HepG2 (cell line): ENCODE data around the gene SLC23A2. TPM values are rescaled to one million over a fixed set of nuclear protein-coding genes. Genes with fewer than 3 reads are reported as not detected.

ENCODE experiments used
- KLF16 ChIP-seq, 2 experiments: sonication (generic) in 1 of 2; formaldehyde crosslinking in 1 of 2; IDR thresholded peaks; 2 replicates each; pipeline versions ENCODE4 v1.6.1 to v1.8.0; 2016 to 2023; ENCODE audit warnings: missing genetic modification reagents in 2 of 2, missing compliant biosample characterization in 1 of 2
- MIXL1 ChIP-seq: IDR thresholded peaks from 2 replicates; pipeline ENCODE4 v1.6.1; 2016
- NCOA2 ChIP-seq: sonication (generic); formaldehyde crosslinking; IDR thresholded peaks from 2 replicates; pipeline ENCODE4 v1.8.0; 2022; ENCODE audit warnings: inconsistent platforms
- SMYD3 ChIP-seq: sonication (generic); formaldehyde crosslinking; IDR thresholded peaks from 2 replicates; pipeline ENCODE4 v1.8.1; 2023; ENCODE audit warnings: mild to moderate bottlenecking, missing genetic modification reagents
- TCF12 ChIP-seq, 2 experiments: fragments of 450-650 bp in 1 of 2; sonication (generic) in 1 of 2; formaldehyde crosslinking in 1 of 2; IDR thresholded peaks; 2 replicates each; pipeline versions ENCODE4 v1.6.1 to v1.8.0; 2017 to 2022; ENCODE audit warnings: antibody characterized with exemption in 1 of 2, mild to moderate bottlenecking in 1 of 2, missing genetic modification reagents in 1 of 2, moderate library complexity in 1 of 2
- ZNF549 ChIP-seq: sonication (generic); formaldehyde crosslinking; IDR thresholded peaks from 2 replicates; pipeline ENCODE4 v1.5.0; 2020; ENCODE audit warnings: missing genetic modification reagents
- ZNF589 ChIP-seq: sonication (generic); formaldehyde crosslinking; conservative IDR thresholded peaks from 2 replicates; pipeline ENCODE4 v1.8.0; 2022; ENCODE audit warnings: mild to moderate bottlenecking, moderate library complexity, missing genetic modification reagents
- ZNF773 ChIP-seq: sonication (generic); formaldehyde crosslinking; IDR thresholded peaks from 2 replicates; pipeline ENCODE4 v1.4.0; 2020; ENCODE audit warnings: missing genetic modification reagents, borderline replicate concordance
- ZNF788 ChIP-seq: sonication (generic); formaldehyde crosslinking; IDR thresholded peaks from 2 replicates; pipeline ENCODE4 v1.5.0; 2020; ENCODE audit warnings: mild to moderate bottlenecking, missing genetic modification reagents, borderline replicate concordance
- polyA plus RNA-seq, 8 experiments: library from polyadenylated mRNA; depleted of rRNA in 3 of 8; stranded (reverse) in 7 of 8; unstranded in 1 of 8; fragments of >200 nt; fragmentation: Illumina TruSeq in 4 of 8; extraction: Trizol in 4 of 8; gene quantifications; 2 replicates each; pipeline versions ENCODE4 v1.2.1 to v1.2.3, GENCODE V29; 2011 to 2016; ENCODE audit warnings: low read depth in 4 of 8, missing spikeins in 1 of 8, mixed read lengths in 1 of 8; ENCODE audit not compliant: insufficient read depth in 1 of 8
- total RNA-seq, 5 experiments: library from RNA; depleted of rRNA; stranded (reverse); fragments of >200 nt; fragmentation: Illumina TruSeq; extraction: Trizol; gene quantifications; 2 replicates each; pipeline ENCODE4 v1.2.3, GENCODE V29; 2016; ENCODE audit warnings: low read depth in 1 of 5
- TF ChIP-seq, protein P1 (sequence below): sonication (generic); formaldehyde crosslinking; IDR thresholded peaks from 2 replicates; pipeline ENCODE4 v1.4.0; 2020; ENCODE audit warnings: mild to moderate bottlenecking, missing genetic modification reagents
- TF ChIP-seq, protein P2 (sequence below): IDR thresholded peaks from 2 replicates; pipeline ENCODE4 v1.6.1; 2016; ENCODE audit warnings: low read depth, missing genetic modification reagents, missing compliant biosample characterization
- TF ChIP-seq, protein P3 (sequence below): sonication (generic); formaldehyde crosslinking; IDR thresholded peaks from 2 replicates; pipeline ENCODE4 v1.5.1; 2020; ENCODE audit warnings: missing genetic modification reagents, mild to moderate bottlenecking, borderline replicate concordance
- TF ChIP-seq, protein P4 (sequence below): sonication (generic); formaldehyde crosslinking; IDR thresholded peaks from 2 replicates; pipeline ENCODE4 v1.8.0; 2022; ENCODE audit warnings: missing genetic modification reagents, mild to moderate bottlenecking, moderate library complexity, borderline replicate concordance
- TF ChIP-seq, protein P5 (sequence below): sonication (generic); formaldehyde crosslinking; IDR thresholded peaks from 2 replicates; pipeline ENCODE4 v1.8.1; 2023; ENCODE audit warnings: missing genetic modification reagents, inconsistent platforms, borderline replicate concordance

The SLC23A2 gene
- total and polyA plus RNA-seq, 2 of the 13 experiments (the other 11 are each of a cell fraction or from before 2014, with no cell fraction given) = 42.2 to 51.2 TPM

DNA sequence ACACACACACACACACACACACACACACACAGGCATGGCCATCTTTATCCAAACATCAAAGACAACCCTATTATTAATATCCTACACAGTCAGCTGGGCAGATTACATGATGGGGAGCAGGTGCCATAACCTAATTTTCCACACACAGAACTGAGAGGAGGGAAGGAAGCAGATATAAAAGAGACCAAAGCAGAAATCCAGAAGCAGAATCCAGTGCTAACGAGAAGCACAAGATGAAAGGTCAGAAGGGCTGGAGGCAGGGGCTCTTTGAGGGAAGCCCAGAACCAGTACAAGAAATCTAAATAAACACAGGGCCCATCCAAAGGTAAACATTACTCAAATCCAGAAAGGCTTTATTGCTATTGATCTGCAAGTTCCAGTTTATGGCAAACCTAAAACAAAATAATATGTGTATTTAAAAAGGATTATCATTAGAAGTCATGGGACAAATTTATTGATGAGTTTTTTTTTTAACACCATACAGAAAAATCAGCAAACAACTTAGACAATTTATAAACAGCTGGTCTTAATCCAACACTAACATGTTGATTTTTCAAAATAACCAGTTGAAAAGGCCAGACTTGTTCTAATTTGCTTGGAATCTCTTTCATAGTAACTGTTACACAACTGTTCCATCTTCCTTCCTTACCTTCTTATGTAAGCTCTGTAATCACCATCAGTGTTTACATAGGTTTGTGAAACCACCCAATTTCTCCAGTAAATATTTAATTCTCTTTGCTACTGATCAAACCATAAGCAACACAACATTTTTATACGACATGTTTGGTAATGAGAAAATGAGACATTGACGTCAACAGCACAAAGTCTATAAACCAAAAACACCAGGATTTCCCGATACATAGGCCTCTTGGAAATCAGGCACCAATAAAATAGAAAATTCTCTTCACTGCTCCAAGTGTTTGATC, 34.2 kb downstream of the SLC23A2 start (continued):
- TF ChIP-seq, protein P1, sequence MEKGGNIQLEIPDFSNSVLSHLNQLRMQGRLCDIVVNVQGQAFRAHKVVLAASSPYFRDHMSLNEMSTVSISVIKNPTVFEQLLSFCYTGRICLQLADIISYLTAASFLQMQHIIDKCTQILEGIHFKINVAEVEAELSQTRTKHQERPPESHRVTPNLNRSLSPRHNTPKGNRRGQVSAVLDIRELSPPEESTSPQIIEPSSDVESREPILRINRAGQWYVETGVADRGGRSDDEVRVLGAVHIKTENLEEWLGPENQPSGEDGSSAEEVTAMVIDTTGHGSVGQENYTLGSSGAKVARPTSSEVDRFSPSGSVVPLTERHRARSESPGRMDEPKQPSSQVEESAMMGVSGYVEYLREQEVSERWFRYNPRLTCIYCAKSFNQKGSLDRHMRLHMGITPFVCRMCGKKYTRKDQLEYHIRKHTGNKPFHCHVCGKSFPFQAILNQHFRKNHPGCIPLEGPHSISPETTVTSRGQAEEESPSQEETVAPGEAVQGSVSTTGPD (CRISPR knock-in tag) = peak; percentile 71
- TF ChIP-seq, protein P2, sequence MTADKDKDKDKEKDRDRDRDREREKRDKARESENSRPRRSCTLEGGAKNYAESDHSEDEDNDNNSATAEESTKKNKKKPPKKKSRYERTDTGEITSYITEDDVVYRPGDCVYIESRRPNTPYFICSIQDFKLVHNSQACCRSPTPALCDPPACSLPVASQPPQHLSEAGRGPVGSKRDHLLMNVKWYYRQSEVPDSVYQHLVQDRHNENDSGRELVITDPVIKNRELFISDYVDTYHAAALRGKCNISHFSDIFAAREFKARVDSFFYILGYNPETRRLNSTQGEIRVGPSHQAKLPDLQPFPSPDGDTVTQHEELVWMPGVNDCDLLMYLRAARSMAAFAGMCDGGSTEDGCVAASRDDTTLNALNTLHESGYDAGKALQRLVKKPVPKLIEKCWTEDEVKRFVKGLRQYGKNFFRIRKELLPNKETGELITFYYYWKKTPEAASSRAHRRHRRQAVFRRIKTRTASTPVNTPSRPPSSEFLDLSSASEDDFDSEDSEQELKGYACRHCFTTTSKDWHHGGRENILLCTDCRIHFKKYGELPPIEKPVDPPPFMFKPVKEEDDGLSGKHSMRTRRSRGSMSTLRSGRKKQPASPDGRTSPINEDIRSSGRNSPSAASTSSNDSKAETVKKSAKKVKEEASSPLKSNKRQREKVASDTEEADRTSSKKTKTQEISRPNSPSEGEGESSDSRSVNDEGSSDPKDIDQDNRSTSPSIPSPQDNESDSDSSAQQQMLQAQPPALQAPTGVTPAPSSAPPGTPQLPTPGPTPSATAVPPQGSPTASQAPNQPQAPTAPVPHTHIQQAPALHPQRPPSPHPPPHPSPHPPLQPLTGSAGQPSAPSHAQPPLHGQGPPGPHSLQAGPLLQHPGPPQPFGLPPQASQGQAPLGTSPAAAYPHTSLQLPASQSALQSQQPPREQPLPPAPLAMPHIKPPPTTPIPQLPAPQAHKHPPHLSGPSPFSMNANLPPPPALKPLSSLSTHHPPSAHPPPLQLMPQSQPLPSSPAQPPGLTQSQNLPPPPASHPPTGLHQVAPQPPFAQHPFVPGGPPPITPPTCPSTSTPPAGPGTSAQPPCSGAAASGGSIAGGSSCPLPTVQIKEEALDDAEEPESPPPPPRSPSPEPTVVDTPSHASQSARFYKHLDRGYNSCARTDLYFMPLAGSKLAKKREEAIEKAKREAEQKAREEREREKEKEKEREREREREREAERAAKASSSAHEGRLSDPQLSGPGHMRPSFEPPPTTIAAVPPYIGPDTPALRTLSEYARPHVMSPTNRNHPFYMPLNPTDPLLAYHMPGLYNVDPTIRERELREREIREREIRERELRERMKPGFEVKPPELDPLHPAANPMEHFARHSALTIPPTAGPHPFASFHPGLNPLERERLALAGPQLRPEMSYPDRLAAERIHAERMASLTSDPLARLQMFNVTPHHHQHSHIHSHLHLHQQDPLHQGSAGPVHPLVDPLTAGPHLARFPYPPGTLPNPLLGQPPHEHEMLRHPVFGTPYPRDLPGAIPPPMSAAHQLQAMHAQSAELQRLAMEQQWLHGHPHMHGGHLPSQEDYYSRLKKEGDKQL (CRISPR knock-in tag) = peak; percentile 94
- TF ChIP-seq ZNF589 (CRISPR knock-in tag) = no peak
- peak; percentile 50; the same call in 1 of the 2 replicates for TF ChIP-seq SMYD3 (CRISPR knock-in tag)
- TF ChIP-seq ZNF549 = peak; percentile 18; the same call in 1 of the 2 replicates
- TF ChIP-seq, protein P3, sequence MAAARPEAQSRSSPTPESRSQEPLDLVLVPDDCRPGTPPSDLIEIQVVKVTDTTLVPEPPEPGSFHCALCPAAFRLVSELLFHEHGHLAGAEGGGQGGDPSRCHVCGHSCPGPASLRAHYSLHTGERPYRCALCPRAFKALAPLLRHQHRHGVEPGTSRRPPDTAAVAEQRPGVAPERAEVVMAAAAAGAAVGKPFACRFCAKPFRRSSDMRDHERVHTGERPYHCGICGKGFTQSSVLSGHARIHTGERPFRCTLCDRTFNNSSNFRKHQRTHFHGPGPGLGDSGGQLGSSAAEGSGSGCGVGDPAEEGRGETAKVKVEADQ (CRISPR knock-in tag) = peak; percentile 66; the same call in 1 of the 2 replicates
- TF ChIP-seq TCF12 (IDR thresholded peaks at IDR 0.05) = no peak
- TF ChIP-seq TCF12 (CRISPR knock-in tag; IDR thresholded peaks at IDR 0.05) = peak; percentile 71; the same call in 1 of the 2 replicates
- TF ChIP-seq ZNF773 (CRISPR knock-in tag) = no peak
- TF ChIP-seq NCOA2 (CRISPR knock-in tag) = peak; percentile 97
- peak; percentile 99 for TF ChIP-seq MIXL1 (CRISPR knock-in tag)
- TF ChIP-seq ZNF788 = no peak
- TF ChIP-seq, protein P4, sequence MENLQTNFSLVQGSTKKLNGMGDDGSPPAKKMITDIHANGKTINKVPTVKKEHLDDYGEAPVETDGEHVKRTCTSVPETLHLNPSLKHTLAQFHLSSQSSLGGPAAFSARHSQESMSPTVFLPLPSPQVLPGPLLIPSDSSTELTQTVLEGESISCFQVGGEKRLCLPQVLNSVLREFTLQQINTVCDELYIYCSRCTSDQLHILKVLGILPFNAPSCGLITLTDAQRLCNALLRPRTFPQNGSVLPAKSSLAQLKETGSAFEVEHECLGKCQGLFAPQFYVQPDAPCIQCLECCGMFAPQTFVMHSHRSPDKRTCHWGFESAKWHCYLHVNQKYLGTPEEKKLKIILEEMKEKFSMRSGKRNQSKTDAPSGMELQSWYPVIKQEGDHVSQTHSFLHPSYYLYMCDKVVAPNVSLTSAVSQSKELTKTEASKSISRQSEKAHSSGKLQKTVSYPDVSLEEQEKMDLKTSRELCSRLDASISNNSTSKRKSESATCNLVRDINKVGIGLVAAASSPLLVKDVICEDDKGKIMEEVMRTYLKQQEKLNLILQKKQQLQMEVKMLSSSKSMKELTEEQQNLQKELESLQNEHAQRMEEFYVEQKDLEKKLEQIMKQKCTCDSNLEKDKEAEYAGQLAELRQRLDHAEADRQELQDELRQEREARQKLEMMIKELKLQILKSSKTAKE (CRISPR knock-in tag) = peak; percentile 93
- TF ChIP-seq KLF16 (CRISPR knock-in tag; IDR thresholded peaks at IDR 0.05) = peak in 1 of 2 experiments; percentile 88; a peak in 2 of 4 replicates
- TF ChIP-seq, protein P5, sequence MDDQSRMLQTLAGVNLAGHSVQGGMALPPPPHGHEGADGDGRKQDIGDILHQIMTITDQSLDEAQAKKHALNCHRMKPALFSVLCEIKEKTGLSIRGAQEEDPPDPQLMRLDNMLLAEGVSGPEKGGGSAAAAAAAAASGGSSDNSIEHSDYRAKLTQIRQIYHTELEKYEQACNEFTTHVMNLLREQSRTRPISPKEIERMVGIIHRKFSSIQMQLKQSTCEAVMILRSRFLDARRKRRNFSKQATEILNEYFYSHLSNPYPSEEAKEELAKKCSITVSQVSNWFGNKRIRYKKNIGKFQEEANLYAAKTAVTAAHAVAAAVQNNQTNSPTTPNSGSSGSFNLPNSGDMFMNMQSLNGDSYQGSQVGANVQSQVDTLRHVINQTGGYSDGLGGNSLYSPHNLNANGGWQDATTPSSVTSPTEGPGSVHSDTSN (CRISPR knock-in tag) = no peak
